Stimulated activated CD4-positive, alpha-beta T cell treated with anti-CD3 and anti-CD28 coated beads, TNF-alpha, amount 100 ng/mL, for 48 hours (primary cell): ENCODE results near the gene ITCH.

Experiments
- DNase-seq, 3 donors: peaks; one replicate each; pipeline ENCODE4 v3.0.0-alpha.2; 2020; ENCODE audit warnings: low read depth in 3 of 3

The ITCH gene

GRCh38 chr20:34530342-34530741 is 167.3 kb downstream of the ITCH start:
- DNase-seq: no peak

- no peak for DNase-seq
These were observed 168.7 kb downstream of the ITCH start for GRCh38 chr20:34531608-34532265.

- DNase-seq: no peak
These were observed 169.2 kb downstream of the ITCH start for GRCh38 chr20:34532320-34532719.

GRCh38 chr20:34532756-34533155 is 169.7 kb downstream of the ITCH start:
- no peak for DNase-seq

GRCh38 chr20:34534391-34535165 is 171.5 kb downstream of the ITCH start:
- DNase-seq: no peak

GRCh38 chr20:34535301-34535840 is 172.3 kb downstream of the ITCH start:
- no peak for DNase-seq

GRCh38 chr20:34535857-34536256 is 172.8 kb downstream of the ITCH start:
- no peak for DNase-seq

- peak in 1 of 3 donors; percentile 31 for DNase-seq
These were observed 173.8 kb downstream of the ITCH start for GRCh38 chr20:34536798-34537394.

GRCh38 chr20:34537651-34538050 is 174.6 kb downstream of the ITCH start:
- no peak for DNase-seq

GRCh38 chr20:34538671-34539123 is 175.6 kb downstream of the ITCH start:
- peak in 1 of 3 donors; percentile 31 for DNase-seq

- no peak for DNase-seq
These were observed 176.7 kb downstream of the ITCH start for GRCh38 chr20:34539756-34540155.

- no peak for DNase-seq
These were observed 177.7 kb downstream of the ITCH start for GRCh38 chr20:34540596-34541263.

- DNase-seq: no peak
These were observed 178.3 kb downstream of the ITCH start for GRCh38 chr20:34541264-34541901.

- no peak for DNase-seq
These were observed 178.8 kb downstream of the ITCH start for GRCh38 chr20:34541917-34542316.

GRCh38 chr20:34542439-34542838 is 179.4 kb downstream of the ITCH start:
- DNase-seq: no peak

- DNase-seq: no peak
These were observed 180.5 kb downstream of the ITCH start for GRCh38 chr20:34543463-34544056.

- peak in 1 of 3 donors; percentile 15 for DNase-seq
These were observed 181.2 kb downstream of the ITCH start for GRCh38 chr20:34544109-34544796.

GRCh38 chr20:34546751-34547181 is 183.7 kb downstream of the ITCH start:
- DNase-seq: no peak

- no peak for DNase-seq
These were observed 185.0 kb downstream of the ITCH start for GRCh38 chr20:34547844-34548613.
